Adrenal gland (tissue), 12 donors: Measurements from ENCODE around the gene MMRN1. TPM values are rescaled to one million over a fixed set of nuclear protein-coding genes. Genes with fewer than 3 reads are reported as not detected.

Experiments
- DNase-seq, 7 donors: peaks; one replicate each; pipeline ENCODE4 v3.0.0-alpha.2; 2019 to 2020
- H3K27ac ChIP-seq, 5 donors: fragments of 200-600 bp; sonication (generic) in 4 of 5; 1 replicate in 3 of 5; 2 replicates in 2 of 5; pipeline versions ENCODE4 v1.5.1 to v1.8.0; 2016 to 2020; ENCODE audit warnings: mild to moderate bottlenecking in 1 of 5
- H3K27me3 ChIP-seq: fragments of 200-600 bp; 2 replicates; pipeline ENCODE4 v1.8.0; 2021
- H3K36me3 ChIP-seq, 2 donors: fragments of 200-600 bp; replicated peaks in 1 of 2; 1 replicate in 1 of 2; 2 replicates in 1 of 2; pipeline versions ENCODE4 v1.5.1 to v1.8.0; 2018 to 2022
- H3K4me1 ChIP-seq, 2 donors: fragments of 200-600 bp; replicated peaks in 1 of 2; 1 replicate in 1 of 2; 2 replicates in 1 of 2; pipeline versions ENCODE4 v1.5.1 to v1.8.0; 2018 to 2021
- H3K4me3 ChIP-seq, 4 donors: fragments of 200-600 bp; sonication (generic) in 3 of 4; one replicate each; pipeline ENCODE4 v1.5.1; 2016 to 2018
- H3K9me3 ChIP-seq, 3 donors: fragments of 200-600 bp; sonication (generic) in 1 of 3; replicated peaks in 1 of 3; 1 replicate in 2 of 3; 2 replicates in 1 of 3; pipeline versions ENCODE4 v1.5.1 to v1.8.0; 2016 to 2021
- CTCF ChIP-seq, 6 experiments: fragments of 450-650 bp in 4 of 6; fragments of 200-600 bp in 2 of 6; sonication (generic) in 1 of 6; IDR thresholded peaks; 1 replicate in 5 of 6; 2 replicates in 1 of 6; pipeline versions ENCODE4 v1.5.1 to v1.8.0; 2016 to 2021; ENCODE audit warnings: antibody characterized with exemption in 6 of 6, mild to moderate bottlenecking in 2 of 6, moderate library complexity in 1 of 6
- POLR2A ChIP-seq, 2 donors: fragments of 450-650 bp; IDR thresholded peaks; one replicate each; pipeline ENCODE4 v1.6.1; 2017; ENCODE audit warnings: antibody characterized with exemption in 2 of 2, mild to moderate bottlenecking in 2 of 2, moderate library complexity in 1 of 2
- WGBS, 4 donors: extraction: QIAGEN DNeasy Blood & Tissue Kit in 2 of 4; methylation state at CpG; one replicate each; pipeline versions ENCODE4 v1.1.5 to v1.1.7; 2013 to 2017; 5-methylcytosine and 5-hydroxymethylcytosine counted together
- intact Hi-C, 2 donors: fragments of 100-400 bp; cut with DNase I; formaldehyde crosslinking; loops; one replicate each; pipeline versions ENCODE4 v1.14.1 to v1.15.0; 2022 to 2023
- polyA plus RNA-seq, 3 donors: library from polyadenylated mRNA; stranded (reverse); fragments of 200-250 nt in 2 of 3; fragments of 350-450 nt in 1 of 3; fragmentation: Illumina TruSeq in 1 of 3; extraction: RNeasy Lipid Tissue Mini Kit (QIAGEN cat#74804) in 1 of 3; gene quantifications; one replicate each; pipeline ENCODE4 v1.2.3, GENCODE V29; 2013 to 2014
- total RNA-seq, 9 donors: library from RNA; depleted of rRNA in 4 of 9; stranded (reverse); fragments of >200 nt in 4 of 9; fragments of 120-200 nt in 1 of 9; fragmentation: NEBNext Ultra II Directional in 1 of 9; extraction: Animal tissue kit (Norgen Biotek cat#: 25700) in 1 of 9; gene quantifications; one replicate each; pipeline versions ENCODE4 v1.1.0 to v1.2.4, GENCODE V29; 2013 to 2023
- donor health status: healthy with polysubstance abuse.
- donor health status: Bipolar disorder and iron deficiency.
- donor health status: DM: yes; HTN: yes; CAD: no.
- donor health status: DM: no; HTN: no; CAD: no.
- donor health status: DM: no; HTN: no; CAD: no.
- donor health status: DM: yes; HTN: yes; CAD: no.

The MMRN1 gene
- total and polyA plus RNA-seq, 12 donors = 1.4 to 31.2 (median 6.6) TPM

DNA sequence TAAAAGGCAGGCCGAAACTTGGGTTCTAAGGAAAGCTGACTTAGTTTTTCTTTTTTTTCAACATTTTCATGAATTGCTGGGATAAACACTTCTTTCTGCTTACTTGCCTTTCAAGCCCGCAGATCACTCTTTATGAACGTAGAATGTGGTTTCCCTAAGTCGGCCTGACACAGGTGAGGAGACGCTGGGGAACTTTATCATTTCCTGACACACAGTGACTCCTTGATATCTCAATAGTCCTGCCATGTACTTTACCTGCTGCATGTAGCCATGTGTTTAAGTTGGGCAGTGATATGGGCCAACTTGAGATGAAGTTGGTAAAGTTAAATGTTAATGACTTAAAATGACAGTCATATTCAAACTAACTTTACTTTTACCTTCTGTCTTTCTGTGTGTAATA is 31.1 kb upstream of the MMRN1 start:
- no peak for TF ChIP-seq POLR2A (IDR thresholded peaks at IDR 0.05)
- no peak for TF ChIP-seq CTCF (IDR thresholded peaks at IDR 0.05)
- no peak for DNase-seq
- intact Hi-C loops = loop anchor here in 1 of 2 donors (10.0 kb wide), 1 partner anchor 209 kb away; no protein-coding TSS in a partner anchor
- H3K27me3 ChIP-seq = no peaks in the 10 kb centered on the region
- H3K4me3 ChIP-seq = no peak overlapping the region
- H3K36me3 ChIP-seq = no peaks in the 10 kb centered on the region
- H3K27ac ChIP-seq = no peak overlapping the region
- WGBS, 4 donors = 72 to 82% (median 78%) methylated on average over 5 of the region's 5 CpGs
- peaks cover 0 to 6% (median 0%) of the 10 kb centered on the region in 3 donors for H3K9me3 ChIP-seq
- no peaks in the 10 kb centered on the region for H3K4me1 ChIP-seq

DNA sequence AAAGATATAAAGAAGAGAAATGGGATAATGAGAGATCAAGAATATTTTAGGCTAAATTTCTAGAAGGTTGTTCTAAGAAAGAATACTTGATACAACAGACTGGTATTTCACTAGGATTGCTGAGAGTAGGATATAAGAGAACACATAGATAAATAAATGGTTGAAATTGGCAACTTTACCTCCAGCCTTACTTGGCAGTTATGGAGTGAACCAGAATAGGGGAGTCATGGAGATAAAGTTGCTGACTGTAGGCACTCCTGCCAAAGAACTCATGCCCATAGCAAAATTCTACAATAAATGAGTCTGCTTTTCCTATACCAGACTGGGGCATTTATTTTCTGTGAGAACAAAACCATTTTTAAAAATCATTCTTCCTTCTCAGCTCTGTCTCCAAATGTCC is 26.4 kb upstream of the MMRN1 start:
- intact Hi-C loops = loop anchor here in 1 of 2 donors (10.0 kb wide), 1 partner anchor 213 kb away; no protein-coding TSS in a partner anchor

DNA sequence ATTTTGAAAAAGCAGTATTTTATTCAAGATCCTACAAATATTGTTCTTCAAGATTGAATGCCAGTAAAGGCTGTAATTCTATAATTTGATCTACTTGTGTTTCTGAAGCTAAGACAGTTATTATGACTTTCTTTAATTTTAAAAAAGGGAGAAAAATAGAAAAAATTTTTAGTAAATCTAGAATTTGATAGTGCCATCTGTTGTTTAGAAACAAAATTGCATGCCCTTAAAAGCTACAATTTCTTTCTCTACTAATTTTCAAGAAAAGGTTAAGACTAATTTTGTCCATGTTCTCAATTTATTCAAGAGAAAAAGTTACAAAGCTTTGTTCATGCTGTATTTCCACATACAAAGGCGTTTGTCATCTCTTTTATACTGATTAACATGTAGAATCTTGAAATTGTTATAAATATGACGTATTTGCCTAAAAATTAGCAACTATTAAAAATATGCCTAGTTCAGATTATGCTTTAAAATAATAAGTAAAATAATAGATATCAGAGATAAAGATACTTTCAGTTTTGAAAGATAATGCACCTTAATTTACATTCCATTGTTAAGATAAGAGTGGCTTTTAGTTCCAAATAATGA is 25.6 kb upstream of the MMRN1 start:
- no peak for DNase-seq
- no peak overlapping the region for H3K27ac ChIP-seq
- 46 to 57% (median 53%) methylated on average over 2 of the region's 2 CpGs for WGBS, 4 donors
- peaks cover 3% of the 10 kb centered on the region for H3K27me3 ChIP-seq
- peaks cover 0 to 6% (median 0%) of the 10 kb centered on the region in 3 donors for H3K9me3 ChIP-seq
- H3K4me3 ChIP-seq = no peak overlapping the region
- no peaks in the 10 kb centered on the region for H3K36me3 ChIP-seq
- no peaks in the 10 kb centered on the region for H3K4me1 ChIP-seq
- peak; percentile 22 to 71 (median 55) for TF ChIP-seq CTCF (IDR thresholded peaks at IDR 0.05)
- no peak for TF ChIP-seq POLR2A (IDR thresholded peaks at IDR 0.05)
- intact Hi-C loops = loop anchor here in 1 of 2 donors (10.0 kb wide), 1 partner anchor 214 kb away; no protein-coding TSS in a partner anchor

More for the DNA sequence above, 26.4 kb upstream of the MMRN1 start:
- DNase-seq = no peak
- no peaks in the 10 kb centered on the region for H3K4me1 ChIP-seq
- no peak overlapping the region for H3K27ac ChIP-seq
- no peak overlapping the region for H3K4me3 ChIP-seq
- H3K9me3 ChIP-seq = peaks cover 0 to 6% (median 0%) of the 10 kb centered on the region in 3 donors
- H3K27me3 ChIP-seq = peaks cover 3% of the 10 kb centered on the region
- H3K36me3 ChIP-seq = no peaks in the 10 kb centered on the region
- TF ChIP-seq CTCF (IDR thresholded peaks at IDR 0.05) (no peak), POLR2A (IDR thresholded peaks at IDR 0.05) (no peak)

DNA sequence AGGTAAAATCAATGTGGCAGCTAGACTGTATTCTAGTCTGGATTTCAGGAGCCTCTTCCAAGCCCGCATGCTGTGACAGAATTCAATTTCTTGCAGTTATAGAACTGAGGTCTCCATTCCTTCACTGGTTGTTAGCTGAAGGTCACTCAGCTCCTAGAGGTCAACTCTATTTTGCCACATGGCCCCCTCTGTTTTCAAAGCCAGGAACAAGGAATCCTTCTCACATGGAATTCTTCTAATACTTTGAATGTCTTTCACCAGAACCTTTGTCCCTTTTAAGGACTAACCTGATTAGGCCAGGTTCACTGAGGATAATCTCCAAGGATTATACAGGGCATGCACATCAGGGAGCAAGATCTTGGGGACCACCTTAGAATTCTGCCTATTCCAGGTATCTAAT is 23.4 kb upstream of the MMRN1 start:
- no peak overlapping the region for H3K4me3 ChIP-seq

More for the DNA sequence above, 23.4 kb upstream of the MMRN1 start:
- Histone ChIP-seq H3K36me3 (no peaks in the 10 kb centered on the region), H3K27ac (no peak overlapping the region), H3K27me3 (peaks cover 3% of the 10 kb centered on the region), H3K9me3 (peaks cover 0 to 6% (median 0%) of the 10 kb centered on the region in 3 donors), H3K4me1 (no peaks in the 10 kb centered on the region)
- DNase-seq = no peak
- intact Hi-C loops = no loop called here
- no peak for TF ChIP-seq CTCF (IDR thresholded peaks at IDR 0.05)
- TF ChIP-seq POLR2A (IDR thresholded peaks at IDR 0.05) = no peak
- 90 to 100% (median 93%) methylated on average over 1 of the region's 1 CpG for WGBS, 4 donors
